ENCODE data around the gene OXCT1.

OXCT1 gene

GRCh38 chr5:41812156-41812555 is 58.1 kb downstream of the OXCT1 start:
- Histone ChIP-seq H3K36me3 (ENCODE audit: control insufficient read depth in 1 of 2, insufficient read depth in 2 of 2, low read length in 2 of 2) (no peaks in the 10 kb centered on the region), H3K9me3 (ENCODE audit: control insufficient read depth in 1 of 2, low read length in 2 of 2) (no peaks in the 10 kb centered on the region), H3K9ac (ENCODE audit: low read depth in 1 of 2, low read length in 2 of 2) (no peak overlapping the region), H3K4me3 (ENCODE audit: low read depth in 1 of 2, low read length in 2 of 2) (no peak overlapping the region), H3K4me1 (ENCODE audit: control insufficient read depth in 1 of 2, insufficient read depth in 2 of 2, low read length in 2 of 2) (peaks cover 0 to 5% of the 10 kb centered on the region in 2 donors), H3K27ac (ENCODE audit: low read depth, low read length) (no peak overlapping the region), H3K27me3 (ENCODE audit: control insufficient read depth in 1 of 2, insufficient read depth in 2 of 2, low read length in 2 of 2) (no peaks in the 10 kb centered on the region)

- Histone ChIP-seq H3K9me3 (ENCODE audit: control insufficient read depth in 1 of 2, low read length in 2 of 2) (no peaks in the 10 kb centered on the region), H3K36me3 (ENCODE audit: control insufficient read depth in 1 of 2, insufficient read depth in 2 of 2, low read length in 2 of 2) (peaks cover 0 to 10% of the 10 kb centered on the region in 2 donors), H3K27me3 (ENCODE audit: control insufficient read depth in 1 of 2, insufficient read depth in 2 of 2, low read length in 2 of 2) (no peaks in the 10 kb centered on the region), H3K4me1 (ENCODE audit: control insufficient read depth in 1 of 2, insufficient read depth in 2 of 2, low read length in 2 of 2) (no peaks in the 10 kb centered on the region), H3K4me3 (ENCODE audit: low read depth in 1 of 2, low read length in 2 of 2) (no peak overlapping the region), H3K9ac (ENCODE audit: low read depth in 1 of 2, low read length in 2 of 2) (no peak overlapping the region), H3K27ac (ENCODE audit: low read depth, low read length) (no peak overlapping the region)
Observed at GRCh38 chr5:41809128-41809527, 61.1 kb downstream of the OXCT1 start.

- Histone ChIP-seq H3K4me3 (ENCODE audit: low read depth in 1 of 2, low read length in 2 of 2) (no peak overlapping the region), H3K9me3 (ENCODE audit: control insufficient read depth in 1 of 2, low read length in 2 of 2) (no peaks in the 10 kb centered on the region), H3K27ac (ENCODE audit: low read depth, low read length) (no peak overlapping the region), H3K27me3 (ENCODE audit: control insufficient read depth in 1 of 2, insufficient read depth in 2 of 2, low read length in 2 of 2) (no peaks in the 10 kb centered on the region), H3K9ac (ENCODE audit: low read depth in 1 of 2, low read length in 2 of 2) (no peak overlapping the region), H3K4me1 (ENCODE audit: control insufficient read depth in 1 of 2, insufficient read depth in 2 of 2, low read length in 2 of 2) (no peaks in the 10 kb centered on the region), H3K36me3 (ENCODE audit: control insufficient read depth in 1 of 2, insufficient read depth in 2 of 2, low read length in 2 of 2) (peaks cover 3 to 10% of the 10 kb centered on the region in 2 donors)
Observed at GRCh38 chr5:41808294-41808693, 61.9 kb downstream of the OXCT1 start.

- Histone ChIP-seq H3K4me1 (ENCODE audit: control insufficient read depth in 1 of 2, insufficient read depth in 2 of 2, low read length in 2 of 2) (peaks cover 0 to 3% of the 10 kb centered on the region in 2 donors), H3K27me3 (ENCODE audit: control insufficient read depth in 1 of 2, insufficient read depth in 2 of 2, low read length in 2 of 2) (no peaks in the 10 kb centered on the region), H3K9ac (ENCODE audit: low read depth in 1 of 2, low read length in 2 of 2) (no peak overlapping the region), H3K27ac (ENCODE audit: low read depth, low read length) (no peak overlapping the region), H3K36me3 (ENCODE audit: control insufficient read depth in 1 of 2, insufficient read depth in 2 of 2, low read length in 2 of 2) (peaks cover 6 to 7% of the 10 kb centered on the region in 2 donors), H3K4me3 (ENCODE audit: low read depth in 1 of 2, low read length in 2 of 2) (no peak overlapping the region), H3K9me3 (ENCODE audit: control insufficient read depth in 1 of 2, low read length in 2 of 2) (no peaks in the 10 kb centered on the region)
Observed at GRCh38 chr5:41797662-41798061, 72.6 kb downstream of the OXCT1 start.

GRCh38 chr5:41796061-41796460 is 74.2 kb downstream of the OXCT1 start:
- Histone ChIP-seq H3K9me3 (ENCODE audit: control insufficient read depth in 1 of 2, low read length in 2 of 2) (no peaks in the 10 kb centered on the region), H3K36me3 (ENCODE audit: control insufficient read depth in 1 of 2, insufficient read depth in 2 of 2, low read length in 2 of 2) (peaks cover 6 to 7% of the 10 kb centered on the region in 2 donors), H3K4me3 (ENCODE audit: low read depth in 1 of 2, low read length in 2 of 2) (no peak overlapping the region), H3K9ac (ENCODE audit: low read depth in 1 of 2, low read length in 2 of 2) (no peak overlapping the region), H3K27ac (ENCODE audit: low read depth, low read length) (no peak overlapping the region), H3K27me3 (ENCODE audit: control insufficient read depth in 1 of 2, insufficient read depth in 2 of 2, low read length in 2 of 2) (no peaks in the 10 kb centered on the region), H3K4me1 (ENCODE audit: control insufficient read depth in 1 of 2, insufficient read depth in 2 of 2, low read length in 2 of 2) (peaks cover 0 to 3% of the 10 kb centered on the region in 2 donors)

- H3K9ac ChIP-seq (ENCODE audit: low read depth in 1 of 2, low read length in 2 of 2) = no peak overlapping the region
- H3K9me3 ChIP-seq (ENCODE audit: control insufficient read depth in 1 of 2, low read length in 2 of 2) = no peaks in the 10 kb centered on the region
- H3K27me3 ChIP-seq (ENCODE audit: control insufficient read depth in 1 of 2, insufficient read depth in 2 of 2, low read length in 2 of 2) = no peaks in the 10 kb centered on the region
- no peak overlapping the region for H3K27ac ChIP-seq (ENCODE audit: low read depth, low read length)
- H3K4me1 ChIP-seq (ENCODE audit: control insufficient read depth in 1 of 2, insufficient read depth in 2 of 2, low read length in 2 of 2) = peaks cover 0 to 3% of the 10 kb centered on the region in 2 donors
- peaks cover under 1 to 1% of the 10 kb centered on the region in 2 donors for H3K36me3 ChIP-seq (ENCODE audit: control insufficient read depth in 1 of 2, insufficient read depth in 2 of 2, low read length in 2 of 2)
- no peak overlapping the region for H3K4me3 ChIP-seq (ENCODE audit: low read depth in 1 of 2, low read length in 2 of 2)
Observed at GRCh38 chr5:41795125-41795524, 75.1 kb downstream of the OXCT1 start.

- H3K27ac ChIP-seq (ENCODE audit: low read depth, low read length) = no peak overlapping the region
- H3K36me3 ChIP-seq (ENCODE audit: control insufficient read depth in 1 of 2, insufficient read depth in 2 of 2, low read length in 2 of 2) = no peaks in the 10 kb centered on the region
- no peaks in the 10 kb centered on the region for H3K27me3 ChIP-seq (ENCODE audit: control insufficient read depth in 1 of 2, insufficient read depth in 2 of 2, low read length in 2 of 2)
- H3K4me1 ChIP-seq (ENCODE audit: control insufficient read depth in 1 of 2, insufficient read depth in 2 of 2, low read length in 2 of 2) = peaks cover 0 to 3% of the 10 kb centered on the region in 2 donors
- H3K9ac ChIP-seq (ENCODE audit: low read depth in 1 of 2, low read length in 2 of 2) = no peak overlapping the region
- no peaks in the 10 kb centered on the region for H3K9me3 ChIP-seq (ENCODE audit: control insufficient read depth in 1 of 2, low read length in 2 of 2)
- no peak overlapping the region for H3K4me3 ChIP-seq (ENCODE audit: low read depth in 1 of 2, low read length in 2 of 2)
Observed at GRCh38 chr5:41794471-41794870, 75.8 kb downstream of the OXCT1 start.

- no peak overlapping the region for H3K27ac ChIP-seq (ENCODE audit: low read depth, low read length)
Observed at GRCh38 chr5:41793141-41793770, 77.0 kb downstream of the OXCT1 start.

GRCh38 chr5:41790038-41790776 is 80.0 kb downstream of the OXCT1 start:
- Histone ChIP-seq H3K36me3 (ENCODE audit: control insufficient read depth in 1 of 2, insufficient read depth in 2 of 2, low read length in 2 of 2) (no peaks in the 10 kb centered on the region), H3K4me1 (ENCODE audit: control insufficient read depth in 1 of 2, insufficient read depth in 2 of 2, low read length in 2 of 2) (peaks cover 0 to 3% of the 10 kb centered on the region in 2 donors), H3K9me3 (ENCODE audit: control insufficient read depth in 1 of 2, low read length in 2 of 2) (no peaks in the 10 kb centered on the region), H3K27me3 (ENCODE audit: control insufficient read depth in 1 of 2, insufficient read depth in 2 of 2, low read length in 2 of 2) (no peaks in the 10 kb centered on the region), H3K9ac (ENCODE audit: low read depth in 1 of 2, low read length in 2 of 2) (no peak overlapping the region), H3K27ac (ENCODE audit: low read depth, low read length) (no peak overlapping the region), H3K4me3 (ENCODE audit: low read depth in 1 of 2, low read length in 2 of 2) (no peak overlapping the region)

More at GRCh38 chr5:41793141-41793770, 77.0 kb downstream of the OXCT1 start:
- H3K9ac ChIP-seq (ENCODE audit: low read depth in 1 of 2, low read length in 2 of 2) = no peak overlapping the region
- H3K4me1 ChIP-seq (ENCODE audit: control insufficient read depth in 1 of 2, insufficient read depth in 2 of 2, low read length in 2 of 2) = peaks cover 0 to 3% of the 10 kb centered on the region in 2 donors
- H3K27me3 ChIP-seq (ENCODE audit: control insufficient read depth in 1 of 2, insufficient read depth in 2 of 2, low read length in 2 of 2) = no peaks in the 10 kb centered on the region
- no peaks in the 10 kb centered on the region for H3K36me3 ChIP-seq (ENCODE audit: control insufficient read depth in 1 of 2, insufficient read depth in 2 of 2, low read length in 2 of 2)
- H3K4me3 ChIP-seq (ENCODE audit: low read depth in 1 of 2, low read length in 2 of 2) = no peak overlapping the region
- H3K9me3 ChIP-seq (ENCODE audit: control insufficient read depth in 1 of 2, low read length in 2 of 2) = no peaks in the 10 kb centered on the region

GRCh38 chr5:41789434-41789833 is 80.8 kb downstream of the OXCT1 start:
- no peak overlapping the region for H3K9ac ChIP-seq (ENCODE audit: low read depth in 1 of 2, low read length in 2 of 2)
- no peaks in the 10 kb centered on the region for H3K27me3 ChIP-seq (ENCODE audit: control insufficient read depth in 1 of 2, insufficient read depth in 2 of 2, low read length in 2 of 2)
- peaks cover 0 to 3% of the 10 kb centered on the region in 2 donors for H3K4me1 ChIP-seq (ENCODE audit: control insufficient read depth in 1 of 2, insufficient read depth in 2 of 2, low read length in 2 of 2)
- H3K4me3 ChIP-seq (ENCODE audit: low read depth in 1 of 2, low read length in 2 of 2) = no peak overlapping the region
- no peak overlapping the region for H3K27ac ChIP-seq (ENCODE audit: low read depth, low read length)
- H3K9me3 ChIP-seq (ENCODE audit: control insufficient read depth in 1 of 2, low read length in 2 of 2) = no peaks in the 10 kb centered on the region
- no peaks in the 10 kb centered on the region for H3K36me3 ChIP-seq (ENCODE audit: control insufficient read depth in 1 of 2, insufficient read depth in 2 of 2, low read length in 2 of 2)
